PC-9 (cell line): ENCODE measurements around the gene NRM.
"Not testable (repeated sequence)": the region's sequence is repeated elsewhere in the genome, so short reads cannot be mapped to it uniquely, and the experiment has no call there.

Experiments used
- EZH2 ChIP-seq: fragments of 200-600 bp; sonication (generic); IDR thresholded peaks from 2 replicates; pipeline ENCODE4 v1.8.0; 2017; ENCODE audit warnings: antibody characterized with exemption, low read depth
- TF ChIP-seq, protein P1 (sequence below): fragments of 200-600 bp; sonication (generic); conservative IDR thresholded peaks from 2 replicates; pipeline ENCODE4 v1.6.1; 2017; ENCODE audit warnings: mixed run types, antibody characterized with exemption, mild to moderate bottlenecking, moderate library complexity

DNA sequence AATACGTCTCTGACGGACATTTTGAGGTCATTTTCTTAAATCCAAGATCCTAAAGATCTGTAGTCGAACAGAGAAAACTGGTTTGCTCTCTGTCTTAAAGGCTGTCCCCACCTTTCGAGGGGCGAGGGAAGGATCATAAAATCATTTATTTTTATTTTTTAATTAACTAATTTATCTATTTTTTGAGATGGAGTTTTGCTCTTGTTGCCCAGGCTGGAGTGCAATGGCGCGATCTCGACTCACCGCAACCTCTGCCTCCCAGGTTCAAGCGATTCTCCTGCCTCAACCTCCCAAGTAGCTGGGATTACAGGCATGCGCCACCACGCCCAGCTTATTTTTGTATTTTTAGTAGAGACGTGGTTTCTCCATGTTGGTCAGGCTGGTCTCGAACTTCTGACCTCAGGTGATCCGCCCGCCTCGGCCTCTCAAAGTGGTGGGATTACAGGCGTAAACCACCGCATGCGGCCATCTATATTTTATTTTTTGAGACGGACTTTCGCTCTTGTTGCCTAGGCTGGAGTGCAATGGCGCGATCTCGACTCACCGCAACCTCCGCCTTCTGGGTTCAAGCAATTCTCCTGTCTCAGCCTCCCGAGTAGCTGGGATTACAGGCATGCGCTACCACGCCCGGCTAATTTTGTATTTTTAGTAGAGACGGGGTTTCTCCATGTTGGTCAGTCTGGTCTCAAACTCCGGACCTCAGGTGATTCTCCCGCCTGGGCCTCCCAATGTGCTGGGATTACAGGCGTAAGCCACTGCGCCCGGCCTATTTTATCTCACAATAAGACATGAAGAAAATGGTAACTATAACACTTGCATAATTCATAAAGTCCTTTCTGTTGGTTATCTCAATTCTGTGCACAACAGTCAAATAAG lies 27.3 kb upstream of the NRM start:
- TF ChIP-seq, protein P1, sequence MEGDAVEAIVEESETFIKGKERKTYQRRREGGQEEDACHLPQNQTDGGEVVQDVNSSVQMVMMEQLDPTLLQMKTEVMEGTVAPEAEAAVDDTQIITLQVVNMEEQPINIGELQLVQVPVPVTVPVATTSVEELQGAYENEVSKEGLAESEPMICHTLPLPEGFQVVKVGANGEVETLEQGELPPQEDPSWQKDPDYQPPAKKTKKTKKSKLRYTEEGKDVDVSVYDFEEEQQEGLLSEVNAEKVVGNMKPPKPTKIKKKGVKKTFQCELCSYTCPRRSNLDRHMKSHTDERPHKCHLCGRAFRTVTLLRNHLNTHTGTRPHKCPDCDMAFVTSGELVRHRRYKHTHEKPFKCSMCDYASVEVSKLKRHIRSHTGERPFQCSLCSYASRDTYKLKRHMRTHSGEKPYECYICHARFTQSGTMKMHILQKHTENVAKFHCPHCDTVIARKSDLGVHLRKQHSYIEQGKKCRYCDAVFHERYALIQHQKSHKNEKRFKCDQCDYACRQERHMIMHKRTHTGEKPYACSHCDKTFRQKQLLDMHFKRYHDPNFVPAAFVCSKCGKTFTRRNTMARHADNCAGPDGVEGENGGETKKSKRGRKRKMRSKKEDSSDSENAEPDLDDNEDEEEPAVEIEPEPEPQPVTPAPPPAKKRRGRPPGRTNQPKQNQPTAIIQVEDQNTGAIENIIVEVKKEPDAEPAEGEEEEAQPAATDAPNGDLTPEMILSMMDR = not testable (repeated sequence)
- not testable (repeated sequence) for TF ChIP-seq EZH2
